ENCODE data around the gene TRMT61A. TPM values are rescaled to one million over a fixed set of nuclear protein-coding genes. Genes with fewer than 3 reads are reported as not detected.
"Not testable (repeated sequence)": the region's sequence is repeated elsewhere in the genome, so short reads cannot be mapped to it uniquely, and the experiment has no call there.

TRMT61A gene
- total RNA-seq, 1 donor from 2014 or later, result 13.7 TPM

GRCh38 chr14:103510724-103511693 lies 18.0 kb upstream of the TRMT61A start:
- no peaks in the 10 kb centered on the region for H3K27me3 ChIP-seq (ENCODE audit: control insufficient read depth, insufficient read depth, low read length)
- no peak for FAIRE-seq
- TF ChIP-seq CTCF (IDR thresholded peaks at IDR 0.05; ENCODE audit: insufficient read depth, low read length, severe bottlenecking), result no peak
- DNase-seq (ENCODE audit: low read depth), result no peak
- H3K4me3 ChIP-seq (ENCODE audit: low read depth, low read length), result no peak overlapping the region
- H3K36me3 ChIP-seq (ENCODE audit: control insufficient read depth, insufficient read depth, low read length), result peaks cover 5% of the 10 kb centered on the region

DNA sequence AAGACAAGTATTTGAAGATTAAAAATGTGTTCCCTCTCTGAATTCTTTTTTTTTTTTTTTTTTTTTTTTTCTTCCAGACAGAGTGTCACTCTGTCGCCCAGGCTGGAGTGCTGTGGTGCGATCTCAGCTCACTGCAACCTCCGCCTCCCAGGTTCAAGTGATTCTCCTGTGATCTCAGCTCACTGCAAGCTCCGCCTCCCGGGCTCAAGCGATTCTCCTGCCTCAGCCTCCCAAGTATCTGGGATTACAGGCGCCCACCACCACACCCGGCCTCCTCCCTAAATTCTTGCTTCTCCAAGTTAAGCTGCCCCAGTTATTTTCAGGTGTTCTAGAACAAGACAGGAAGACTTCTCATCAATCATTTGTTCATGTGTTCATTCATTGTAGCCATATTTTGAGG lies 16.8 kb upstream of the TRMT61A start:
- not testable (repeated sequence) for DNase-seq (ENCODE audit: low read depth); FAIRE-seq; H3K27me3 ChIP-seq (ENCODE audit: control insufficient read depth, insufficient read depth, low read length); H3K4me3 ChIP-seq (ENCODE audit: low read depth, low read length); H3K36me3 ChIP-seq (ENCODE audit: control insufficient read depth, insufficient read depth, low read length)

- no peaks in the 10 kb centered on the region for H3K27me3 ChIP-seq (ENCODE audit: control insufficient read depth, insufficient read depth, low read length)
- peak; percentile 100 for FAIRE-seq
- no peak for TF ChIP-seq CTCF (IDR thresholded peaks at IDR 0.05; ENCODE audit: insufficient read depth, low read length, severe bottlenecking)
- no peak overlapping the region for H3K4me3 ChIP-seq (ENCODE audit: low read depth, low read length)
- H3K36me3 ChIP-seq (ENCODE audit: control insufficient read depth, insufficient read depth, low read length), result peaks cover 2% of the 10 kb centered on the region
- peak; percentile 98 for DNase-seq (ENCODE audit: low read depth)
Measured at GRCh38 chr14:103512701-103513611, 16.0 kb upstream of the TRMT61A start.

- H3K4me3 ChIP-seq (ENCODE audit: low read depth, low read length), result no peak overlapping the region
- peaks cover 2% of the 10 kb centered on the region for H3K36me3 ChIP-seq (ENCODE audit: control insufficient read depth, insufficient read depth, low read length)
- DNase-seq (ENCODE audit: low read depth) (no peak), FAIRE-seq (no peak)
- no peak for TF ChIP-seq CTCF (IDR thresholded peaks at IDR 0.05; ENCODE audit: insufficient read depth, low read length, severe bottlenecking)
- H3K27me3 ChIP-seq (ENCODE audit: control insufficient read depth, insufficient read depth, low read length), result no peaks in the 10 kb centered on the region
Measured at GRCh38 chr14:103514596-103515421, 14.2 kb upstream of the TRMT61A start.

DNA sequence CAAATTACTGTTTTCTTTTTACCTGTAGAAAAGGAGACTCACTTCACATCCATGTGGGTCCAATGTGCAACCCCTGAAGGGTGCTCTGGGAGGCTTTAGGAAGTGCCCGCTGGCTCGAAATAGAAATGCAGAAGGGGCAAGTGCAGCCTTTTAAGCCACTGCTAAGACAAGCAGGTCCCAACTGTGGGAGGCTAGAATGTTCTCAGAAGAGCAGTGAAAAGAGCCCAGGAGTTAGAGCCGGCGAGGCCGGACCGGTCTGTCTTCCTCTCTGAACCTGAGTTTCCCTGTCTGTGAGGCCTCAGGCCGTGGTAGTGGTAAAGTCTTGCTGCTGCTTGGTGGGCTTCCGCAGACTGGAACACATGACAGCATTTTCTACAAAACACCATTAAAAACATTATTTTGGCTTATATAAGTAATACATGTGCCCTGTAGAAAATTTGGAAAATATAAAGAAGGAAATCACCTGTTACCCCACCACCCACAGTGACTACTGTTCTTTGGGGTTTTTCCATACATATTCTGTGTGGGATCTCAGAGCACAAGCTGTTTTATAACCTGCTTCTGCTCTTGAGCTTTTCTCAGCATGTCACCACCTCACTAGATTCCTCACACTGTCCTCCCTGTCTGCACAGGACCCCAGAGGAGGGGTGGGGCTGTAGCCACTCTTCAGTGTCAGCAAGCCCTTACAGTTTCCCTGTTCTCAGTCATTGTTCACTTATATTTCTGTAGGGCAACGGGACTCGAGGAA lies 12.4 kb upstream of the TRMT61A start:
- DNase-seq (ENCODE audit: low read depth) (no peak), FAIRE-seq (no peak)
- Histone ChIP-seq H3K36me3 (ENCODE audit: control insufficient read depth, insufficient read depth, low read length) (no peaks in the 10 kb centered on the region), H3K4me3 (ENCODE audit: low read depth, low read length) (no peak overlapping the region), H3K27me3 (ENCODE audit: control insufficient read depth, insufficient read depth, low read length) (no peaks in the 10 kb centered on the region)
- no peak for TF ChIP-seq CTCF (IDR thresholded peaks at IDR 0.05; ENCODE audit: insufficient read depth, low read length, severe bottlenecking)
